ENCODE data around the gene CUL9.

CUL9 gene

DNA sequence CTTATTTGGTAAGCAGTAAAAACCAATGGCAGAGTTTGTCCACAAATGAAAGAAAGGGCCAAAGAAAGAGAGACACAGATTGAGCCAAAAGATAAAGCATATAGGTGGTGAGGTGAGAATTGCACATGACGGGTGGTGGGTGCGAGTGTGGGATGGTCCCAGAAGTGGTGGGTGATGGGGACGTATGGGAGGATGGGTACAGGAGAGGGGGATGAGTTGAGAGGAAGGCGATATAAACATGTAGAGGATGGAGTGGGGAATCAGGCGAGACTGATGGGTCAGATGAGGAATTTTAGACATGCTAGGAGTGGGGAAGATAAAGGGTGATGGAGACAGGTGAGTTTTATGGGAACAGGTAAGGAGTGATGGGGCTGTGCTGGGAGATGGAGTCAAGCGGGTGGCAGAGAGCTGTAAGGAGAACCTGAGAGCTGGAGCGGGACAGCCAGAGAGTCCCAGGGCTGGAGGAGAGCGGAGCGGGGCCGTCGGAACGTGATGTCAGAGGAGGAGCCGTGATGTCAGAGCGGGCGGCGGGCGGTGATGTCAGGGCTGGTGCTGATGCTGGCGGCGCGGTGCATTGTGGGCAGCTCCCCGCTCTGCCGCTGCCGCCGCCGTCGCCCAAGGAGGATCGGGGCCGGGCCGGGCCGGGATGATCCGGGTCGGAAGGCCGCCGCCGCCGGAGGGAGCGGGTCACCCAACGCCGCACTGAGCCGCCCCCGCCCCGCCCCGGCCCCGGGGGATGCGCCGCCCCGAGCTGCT is 61.1 kb downstream of the CUL9 start, which contains the start of gene TTBK1:
Gene TTBK1, plus strand, starts transcription at position 574 of the 756 bp plus-strand sequence. CDS start 3,180 bp downstream, outside the sequence.
- TF ChIP-seq GATA3 (IDR thresholded peaks at IDR 0.05; ENCODE audit: low read depth, low read length) (no peak), GATA2 (IDR thresholded peaks at IDR 0.05; ENCODE audit: low read depth, low read length) (no peak)

DNA sequence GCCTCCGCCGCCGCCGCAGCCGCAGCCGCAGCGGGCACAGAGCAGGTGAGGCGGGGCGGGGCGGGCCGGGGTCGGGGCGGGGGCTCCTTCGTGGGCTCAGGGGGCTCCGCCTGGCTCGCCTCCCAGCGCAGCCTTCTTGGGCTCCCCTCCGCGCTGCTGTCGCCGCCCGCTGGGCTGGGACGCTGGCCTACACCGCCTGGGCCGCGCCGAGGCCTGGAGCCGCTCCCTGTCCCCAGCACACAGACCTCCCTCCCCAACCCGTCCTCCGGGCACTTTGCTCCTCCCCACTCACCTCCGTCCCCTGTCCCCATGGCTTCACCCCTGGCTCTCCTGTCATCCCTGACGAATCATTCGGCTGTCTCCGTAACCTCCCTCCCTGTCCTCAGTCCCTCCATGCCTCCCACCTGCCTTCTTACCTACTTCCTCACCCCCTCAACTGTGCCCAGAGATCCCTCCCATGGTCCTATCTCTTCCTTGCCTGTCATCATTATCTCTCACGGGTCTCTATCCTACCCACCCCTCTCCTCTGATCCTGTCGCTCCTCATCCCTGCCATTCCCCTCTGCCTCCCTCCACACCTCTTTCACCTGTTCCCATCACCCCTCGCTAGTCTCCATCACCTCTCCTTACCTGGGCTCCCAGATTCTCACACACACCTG is 61.8 kb downstream of the CUL9 start:
- TF ChIP-seq GATA3 (IDR thresholded peaks at IDR 0.05; ENCODE audit: low read depth, low read length) = no peak
- TF ChIP-seq GATA2 (IDR thresholded peaks at IDR 0.05; ENCODE audit: low read depth, low read length) = no peak

DNA sequence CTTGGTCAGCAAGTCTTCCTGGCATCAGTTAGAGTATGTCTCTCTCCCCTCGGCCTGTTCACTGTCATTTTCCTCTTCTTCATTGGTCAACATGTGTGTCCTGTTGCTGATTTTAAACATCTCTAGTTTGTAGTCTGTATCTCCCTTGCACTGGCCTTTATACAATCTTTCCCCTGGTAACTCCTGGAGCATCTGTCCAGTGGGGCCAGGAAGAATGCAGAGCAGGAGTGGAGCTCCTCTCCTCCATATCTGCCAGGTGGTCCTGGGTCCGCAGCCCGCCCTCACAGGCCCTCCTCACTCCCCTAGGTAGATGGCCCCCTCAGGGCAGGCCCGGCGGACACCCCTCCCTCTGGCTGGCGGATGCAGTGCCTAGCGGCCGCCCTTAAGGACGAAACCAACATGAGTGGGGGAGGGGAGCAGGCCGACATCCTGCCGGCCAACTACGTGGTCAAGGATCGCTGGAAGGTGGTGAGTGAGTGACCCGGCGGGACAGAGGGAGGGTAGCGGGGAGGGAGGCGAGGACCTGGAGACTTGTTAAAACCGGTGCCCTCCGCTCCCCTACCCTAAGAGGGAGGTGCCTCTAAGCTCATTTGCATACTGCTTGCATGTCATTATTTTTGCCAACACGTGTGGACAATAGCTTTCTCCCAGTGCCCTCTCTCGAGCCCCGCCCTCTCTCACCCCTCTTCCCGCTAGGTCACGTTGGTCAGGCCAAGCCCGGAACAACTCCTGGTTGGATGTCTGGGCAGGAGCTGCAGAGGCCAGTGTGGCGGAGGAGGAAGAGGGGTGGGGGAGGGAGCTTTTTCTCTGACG is 64.5 kb downstream of the CUL9 start:
- TF ChIP-seq GATA3 (IDR thresholded peaks at IDR 0.05; ENCODE audit: low read depth, low read length) (no peak), GATA2 (IDR thresholded peaks at IDR 0.05; ENCODE audit: low read depth, low read length) (no peak)

DNA sequence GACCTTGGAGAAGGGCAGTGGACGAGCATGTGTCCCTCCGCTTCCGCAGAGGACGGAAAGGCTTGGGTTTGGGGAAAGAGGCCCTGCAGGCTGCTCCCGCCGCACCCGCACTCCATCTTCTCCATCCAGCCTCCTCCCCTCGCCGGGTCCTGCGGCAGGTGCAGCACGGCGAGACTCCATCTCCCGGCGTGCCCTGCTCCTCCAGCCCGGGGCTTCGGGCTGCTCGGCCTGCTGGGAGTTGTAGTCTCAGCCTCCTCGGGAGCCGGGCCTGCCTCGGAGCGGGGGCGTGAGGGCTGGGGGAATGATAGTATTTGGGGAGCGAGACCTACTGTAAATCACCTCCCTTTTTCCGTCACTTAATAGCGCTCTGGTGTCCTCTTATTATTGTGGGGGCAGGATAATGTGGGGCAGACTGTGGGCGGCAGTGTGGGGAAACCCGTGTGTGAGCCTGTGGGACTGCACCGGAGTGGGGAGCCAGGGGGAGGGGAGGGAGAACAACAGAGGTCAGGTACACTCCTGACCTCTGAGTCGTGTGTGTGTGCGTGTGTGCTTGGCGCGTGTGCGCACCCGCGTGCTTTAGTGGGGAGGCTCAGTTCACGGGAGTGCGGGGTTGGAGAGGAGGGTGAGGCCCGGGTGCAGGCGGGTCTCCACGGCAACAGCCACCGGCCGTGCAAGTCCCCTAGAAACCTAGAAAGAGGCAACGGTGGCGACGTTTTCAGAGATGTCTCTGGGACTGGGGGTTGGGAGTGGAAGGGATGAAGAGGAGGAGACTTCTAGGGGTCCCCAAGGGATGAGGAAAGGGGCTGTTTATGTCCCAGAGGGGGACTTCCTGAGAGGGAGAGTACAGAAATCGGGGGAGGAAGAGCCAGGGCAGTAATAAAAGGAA is 65.4 kb downstream of the CUL9 start:
- TF ChIP-seq GATA2 (IDR thresholded peaks at IDR 0.05; ENCODE audit: low read depth, low read length) (no peak), GATA3 (IDR thresholded peaks at IDR 0.05; ENCODE audit: low read depth, low read length) (no peak)

DNA sequence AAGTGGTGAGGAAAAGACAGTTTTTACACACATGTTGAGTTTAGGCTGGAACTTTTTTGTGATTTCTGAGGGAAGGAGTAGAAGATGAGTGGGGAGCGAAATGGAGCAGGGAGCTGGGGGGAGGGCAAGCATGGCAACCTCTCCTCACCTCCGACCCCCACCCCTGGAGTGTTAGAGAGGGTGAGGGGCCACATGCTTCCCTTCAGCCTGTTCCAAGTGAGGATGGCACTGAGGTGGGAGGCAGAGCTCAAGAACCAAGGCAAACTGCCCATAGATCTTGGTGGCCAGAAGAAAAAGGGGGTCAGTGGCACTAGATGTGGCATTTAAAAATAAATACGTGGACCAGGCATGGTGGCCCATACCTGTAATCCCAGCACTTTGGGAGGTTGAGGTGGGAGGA is 66.1 kb downstream of the CUL9 start:
- TF ChIP-seq GATA2 (IDR thresholded peaks at IDR 0.05; ENCODE audit: low read depth, low read length) (no peak), GATA3 (IDR thresholded peaks at IDR 0.05; ENCODE audit: low read depth, low read length) (no peak)

DNA sequence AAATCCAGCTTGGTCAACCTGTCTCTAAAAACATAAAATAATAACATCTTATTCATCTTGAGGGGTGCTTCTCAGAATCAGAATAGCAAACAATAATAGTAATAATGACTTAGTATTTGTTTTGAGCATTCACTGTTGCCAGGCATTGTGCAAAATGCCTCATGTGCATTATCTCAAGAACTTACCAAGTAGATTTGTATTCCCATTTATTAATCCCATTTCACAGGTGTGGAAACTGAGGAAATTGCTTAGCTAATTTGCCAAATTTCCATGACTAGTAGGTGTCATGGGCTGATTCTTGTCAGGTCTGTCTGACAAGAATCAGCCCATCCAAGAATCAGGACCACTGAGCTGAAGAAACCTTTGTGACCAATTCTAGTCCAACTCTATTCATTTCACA is 66.8 kb downstream of the CUL9 start:
- TF ChIP-seq GATA2 (IDR thresholded peaks at IDR 0.05; ENCODE audit: low read depth, low read length) (no peak), GATA3 (IDR thresholded peaks at IDR 0.05; ENCODE audit: low read depth, low read length) (no peak)

DNA sequence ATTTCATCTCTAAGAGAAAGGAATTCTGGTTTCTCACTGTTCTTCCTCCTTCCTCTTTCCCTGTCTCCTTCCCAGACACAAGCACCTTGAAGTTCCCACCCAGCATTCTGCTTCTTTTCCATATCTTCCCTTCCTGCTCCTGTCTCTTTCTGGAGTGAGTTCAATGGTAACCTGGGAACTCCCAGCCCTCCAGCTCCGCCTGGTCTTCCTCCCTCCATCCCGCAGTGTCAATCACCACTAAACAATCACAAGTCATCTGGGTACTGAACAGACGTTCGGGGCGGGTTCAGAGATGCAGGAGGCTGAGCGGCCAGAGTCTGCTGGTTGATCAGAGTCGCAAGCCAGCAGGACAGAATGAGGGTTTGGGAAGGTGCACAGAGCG is 69.0 kb downstream of the CUL9 start:
- TF ChIP-seq GATA3 (IDR thresholded peaks at IDR 0.05; ENCODE audit: low read depth, low read length) = no peak
- TF ChIP-seq GATA2 (IDR thresholded peaks at IDR 0.05; ENCODE audit: low read depth, low read length) = no peak

DNA sequence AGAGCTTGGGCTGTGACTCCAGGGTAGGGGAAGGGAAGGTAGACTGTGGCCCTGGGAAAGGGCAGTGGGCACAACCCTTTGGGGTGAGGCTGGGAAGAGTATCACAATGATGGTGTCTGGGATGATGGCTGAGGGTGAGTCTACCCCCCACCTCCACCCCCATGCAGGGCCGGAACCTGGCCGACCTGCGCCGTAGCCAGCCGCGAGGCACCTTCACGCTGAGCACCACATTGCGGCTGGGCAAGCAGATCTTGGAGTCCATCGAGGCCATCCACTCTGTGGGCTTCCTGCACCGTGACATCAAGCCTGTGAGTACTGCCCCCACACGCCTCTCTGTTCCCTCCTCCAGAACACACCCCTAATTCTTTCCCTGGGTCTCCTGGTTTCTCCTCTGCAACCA is 71.4 kb downstream of the CUL9 start:
- TF ChIP-seq GATA2 (IDR thresholded peaks at IDR 0.05; ENCODE audit: low read depth, low read length) (no peak), GATA3 (IDR thresholded peaks at IDR 0.05; ENCODE audit: low read depth, low read length) (no peak)

DNA sequence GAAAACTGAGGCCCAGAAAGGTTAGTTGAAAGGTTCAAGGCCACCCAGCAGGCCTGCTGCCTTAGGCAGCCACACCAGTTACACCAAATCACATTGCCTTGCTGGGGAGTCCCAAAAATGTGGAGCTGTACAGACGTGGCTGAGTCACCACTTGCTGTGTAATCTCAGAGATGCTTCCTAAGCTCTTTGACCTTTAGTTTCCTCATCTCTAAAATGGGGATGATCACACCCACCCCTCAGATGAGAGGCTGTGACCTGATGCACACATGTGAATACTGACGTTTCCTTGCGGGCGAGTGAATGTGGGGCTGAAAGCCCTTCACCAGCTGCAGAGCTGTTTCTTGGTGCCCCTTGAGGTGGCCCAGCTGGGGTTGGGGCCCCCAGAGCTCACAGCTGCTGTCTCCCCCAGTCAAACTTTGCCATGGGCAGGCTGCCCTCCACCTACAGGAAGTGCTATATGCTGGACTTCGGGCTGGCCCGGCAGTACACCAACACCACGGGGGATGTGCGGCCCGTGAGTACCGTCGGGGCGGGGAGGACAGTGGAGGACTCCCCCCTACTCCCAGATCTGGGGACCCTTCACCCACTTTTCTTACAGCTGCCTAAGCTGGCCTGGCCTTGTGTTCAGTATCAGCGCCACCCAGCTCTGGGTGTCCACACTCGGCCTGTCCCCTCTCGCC is 72.3 kb downstream of the CUL9 start:
- TF ChIP-seq GATA2 (IDR thresholded peaks at IDR 0.05; ENCODE audit: low read depth, low read length) (no peak), GATA3 (IDR thresholded peaks at IDR 0.05; ENCODE audit: low read depth, low read length) (no peak)

DNA sequence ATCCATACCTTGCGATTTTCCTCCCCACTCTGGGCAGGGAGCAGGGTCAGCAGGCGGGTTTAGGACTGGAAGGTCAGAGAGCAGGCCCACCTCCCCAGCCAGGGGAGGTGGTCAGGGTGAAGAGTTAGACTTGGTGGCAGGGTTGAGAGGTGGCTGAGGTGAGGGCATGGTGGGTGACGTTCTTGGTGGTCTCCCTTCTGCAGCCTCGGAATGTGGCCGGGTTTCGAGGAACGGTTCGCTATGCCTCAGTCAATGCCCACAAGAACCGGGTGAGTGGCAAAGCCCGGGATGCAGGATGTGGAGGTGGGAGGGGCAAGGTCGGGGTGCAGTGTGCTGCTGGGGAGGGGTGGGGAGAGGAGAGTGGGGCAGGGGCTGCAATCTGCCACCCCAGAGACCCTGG is 72.8 kb downstream of the CUL9 start:
- TF ChIP-seq GATA3 (IDR thresholded peaks at IDR 0.05; ENCODE audit: low read depth, low read length) (no peak), GATA2 (IDR thresholded peaks at IDR 0.05; ENCODE audit: low read depth, low read length) (no peak)

DNA sequence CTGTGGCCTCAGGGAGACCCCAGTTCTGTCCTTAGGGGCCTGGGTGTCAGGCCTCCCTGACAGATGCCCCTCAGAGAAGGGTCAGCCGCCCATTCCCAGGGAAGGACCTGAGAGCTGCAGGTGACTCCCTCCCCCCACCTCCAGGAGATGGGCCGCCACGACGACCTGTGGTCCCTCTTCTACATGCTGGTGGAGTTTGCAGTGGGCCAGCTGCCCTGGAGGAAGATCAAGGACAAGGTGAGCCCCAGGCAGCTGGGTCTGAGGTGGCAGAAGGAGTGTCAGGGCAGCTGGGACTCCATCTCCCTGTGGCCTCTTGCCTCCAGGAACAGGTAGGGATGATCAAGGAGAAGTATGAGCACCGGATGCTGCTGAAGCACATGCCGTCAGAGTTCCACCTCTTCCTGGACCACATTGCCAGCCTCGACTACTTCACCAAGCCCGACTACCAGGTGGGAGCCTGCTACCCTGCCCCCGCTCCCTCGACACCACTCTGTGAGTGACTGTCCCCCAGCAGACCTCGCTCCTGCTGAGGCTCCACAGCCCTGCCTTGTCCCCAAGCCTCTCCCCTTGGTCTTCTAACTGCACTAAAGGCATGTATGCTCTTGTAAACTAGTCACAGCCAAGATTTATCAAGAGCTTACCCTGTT is 73.5 kb downstream of the CUL9 start:
- TF ChIP-seq GATA3 (IDR thresholded peaks at IDR 0.05; ENCODE audit: low read depth, low read length) = no peak
- TF ChIP-seq GATA2 (IDR thresholded peaks at IDR 0.05; ENCODE audit: low read depth, low read length) = no peak

DNA sequence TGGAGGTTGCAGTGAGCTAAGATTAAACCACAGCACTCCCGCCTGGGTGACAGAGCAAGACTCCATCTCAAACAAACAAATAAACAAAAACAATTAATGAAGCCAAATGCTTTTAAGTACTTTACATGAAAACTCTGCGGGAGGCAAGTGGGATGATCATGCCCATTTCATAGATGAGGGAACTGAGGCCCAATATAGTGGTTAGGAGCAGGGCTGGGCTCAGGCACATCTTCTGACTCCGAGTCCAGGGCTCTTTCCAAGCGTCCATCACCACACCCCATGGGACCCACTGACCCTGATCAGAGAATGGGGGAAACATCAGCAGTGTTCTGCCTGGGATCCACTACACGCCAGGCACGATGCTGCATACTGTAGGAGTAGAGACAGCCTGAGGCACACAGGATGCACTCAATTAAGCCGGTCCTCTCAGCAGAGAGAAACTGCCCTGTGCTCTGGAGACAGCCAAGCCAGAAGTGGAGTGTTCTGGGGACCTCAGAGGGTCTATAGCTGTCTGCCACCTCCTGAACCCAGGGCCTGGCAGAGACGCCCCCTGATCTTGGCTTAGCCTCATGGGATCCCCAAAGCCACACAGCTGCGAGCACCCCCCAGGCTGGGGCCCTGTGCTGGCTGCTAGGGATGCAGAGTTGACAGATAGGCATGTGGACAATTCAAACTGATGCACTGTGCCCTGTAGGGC is 74.8 kb downstream of the CUL9 start:
- TF ChIP-seq GATA3 (IDR thresholded peaks at IDR 0.05; ENCODE audit: low read depth, low read length) (no peak), GATA2 (IDR thresholded peaks at IDR 0.05; ENCODE audit: low read depth, low read length) (no peak)
